ENCODE data around the gene IL17RB. TPM values are rescaled to one million over a fixed set of nuclear protein-coding genes. Genes with fewer than 3 reads are reported as not detected.

IL17RB gene
- total RNA-seq, 1 donor from 2014 or later: 0.54 TPM

- no peaks in the 10 kb centered on the region for H3K36me3 Mint-ChIP-seq (ENCODE audit: unreplicated experiment)
- TF ChIP-seq, protein P1, sequence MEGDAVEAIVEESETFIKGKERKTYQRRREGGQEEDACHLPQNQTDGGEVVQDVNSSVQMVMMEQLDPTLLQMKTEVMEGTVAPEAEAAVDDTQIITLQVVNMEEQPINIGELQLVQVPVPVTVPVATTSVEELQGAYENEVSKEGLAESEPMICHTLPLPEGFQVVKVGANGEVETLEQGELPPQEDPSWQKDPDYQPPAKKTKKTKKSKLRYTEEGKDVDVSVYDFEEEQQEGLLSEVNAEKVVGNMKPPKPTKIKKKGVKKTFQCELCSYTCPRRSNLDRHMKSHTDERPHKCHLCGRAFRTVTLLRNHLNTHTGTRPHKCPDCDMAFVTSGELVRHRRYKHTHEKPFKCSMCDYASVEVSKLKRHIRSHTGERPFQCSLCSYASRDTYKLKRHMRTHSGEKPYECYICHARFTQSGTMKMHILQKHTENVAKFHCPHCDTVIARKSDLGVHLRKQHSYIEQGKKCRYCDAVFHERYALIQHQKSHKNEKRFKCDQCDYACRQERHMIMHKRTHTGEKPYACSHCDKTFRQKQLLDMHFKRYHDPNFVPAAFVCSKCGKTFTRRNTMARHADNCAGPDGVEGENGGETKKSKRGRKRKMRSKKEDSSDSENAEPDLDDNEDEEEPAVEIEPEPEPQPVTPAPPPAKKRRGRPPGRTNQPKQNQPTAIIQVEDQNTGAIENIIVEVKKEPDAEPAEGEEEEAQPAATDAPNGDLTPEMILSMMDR (IDR thresholded peaks at IDR 0.05): no peak
- peaks cover 10% of the 10 kb centered on the region for H3K27me3 Mint-ChIP-seq (ENCODE audit: unreplicated experiment)
- no peaks in the 10 kb centered on the region for H3K4me1 Mint-ChIP-seq (ENCODE audit: unreplicated experiment)
- H3K27ac Mint-ChIP-seq (ENCODE audit: unreplicated experiment): no peak overlapping the region
- DNase-seq (ENCODE audit: extremely low spot score, unreplicated experiment): no peak
- H3K4me3 Mint-ChIP-seq (ENCODE audit: unreplicated experiment): no peak overlapping the region
- no peaks in the 10 kb centered on the region for H3K9me3 Mint-ChIP-seq (ENCODE audit: unreplicated experiment)
Measured at GRCh38 chr3:53823956-53824657, 22.3 kb upstream of the IL17RB start.

DNA sequence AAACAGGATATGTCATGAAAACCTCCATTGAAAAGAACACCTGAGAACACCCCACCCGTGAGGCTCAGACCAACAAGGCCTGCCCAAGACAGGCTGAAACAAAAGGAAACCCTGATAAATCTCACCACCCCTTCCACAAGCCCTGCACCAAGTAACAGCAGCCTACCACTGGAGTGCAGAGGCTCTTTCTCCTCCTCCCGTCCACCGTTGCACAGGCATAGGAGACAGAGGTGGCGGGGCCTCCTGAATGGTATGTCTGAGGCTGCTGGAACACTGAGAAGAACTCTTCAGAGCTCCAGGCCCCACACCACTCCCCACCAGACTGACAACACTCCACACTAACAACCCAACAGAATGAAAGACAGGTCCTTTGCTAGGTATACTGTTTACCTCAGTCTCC, 21.6 kb upstream of the IL17RB start:
- H3K27me3 Mint-ChIP-seq (ENCODE audit: unreplicated experiment): peaks cover 10% of the 10 kb centered on the region
- H3K4me1 Mint-ChIP-seq (ENCODE audit: unreplicated experiment): no peaks in the 10 kb centered on the region
- no peak overlapping the region for H3K27ac Mint-ChIP-seq (ENCODE audit: unreplicated experiment)
- TF ChIP-seq, protein P1 (IDR thresholded peaks at IDR 0.05): no peak
- no peaks in the 10 kb centered on the region for H3K9me3 Mint-ChIP-seq (ENCODE audit: unreplicated experiment)
- no peak overlapping the region for H3K4me3 Mint-ChIP-seq (ENCODE audit: unreplicated experiment)
- DNase-seq (ENCODE audit: extremely low spot score, unreplicated experiment): no peak
- H3K36me3 Mint-ChIP-seq (ENCODE audit: unreplicated experiment): no peaks in the 10 kb centered on the region

DNA sequence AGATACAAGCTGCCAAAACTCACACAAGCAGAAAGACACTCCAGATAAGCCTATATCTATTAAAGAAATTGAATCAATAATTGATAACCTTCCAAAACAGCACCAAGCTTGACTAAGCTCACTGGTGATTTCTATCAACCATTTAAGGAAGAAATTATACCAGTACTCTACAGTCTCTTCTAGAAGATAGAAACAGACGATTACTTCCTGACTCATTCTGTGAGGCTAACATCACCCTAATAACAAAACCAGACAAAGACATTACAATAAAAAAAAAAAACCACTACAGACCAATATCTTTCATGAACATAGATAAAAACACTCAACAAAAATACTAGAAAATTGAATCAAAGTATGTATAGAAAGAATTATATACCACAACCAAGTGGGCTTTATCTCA, 20.3 kb upstream of the IL17RB start:
- no peaks in the 10 kb centered on the region for H3K4me1 Mint-ChIP-seq (ENCODE audit: unreplicated experiment)
- H3K36me3 Mint-ChIP-seq (ENCODE audit: unreplicated experiment): no peaks in the 10 kb centered on the region
- no peaks in the 10 kb centered on the region for H3K9me3 Mint-ChIP-seq (ENCODE audit: unreplicated experiment)
- peaks cover 10% of the 10 kb centered on the region for H3K27me3 Mint-ChIP-seq (ENCODE audit: unreplicated experiment)
- TF ChIP-seq, protein P1 (IDR thresholded peaks at IDR 0.05): no peak
- H3K4me3 Mint-ChIP-seq (ENCODE audit: unreplicated experiment): no peak overlapping the region
- H3K27ac Mint-ChIP-seq (ENCODE audit: unreplicated experiment): no peak overlapping the region
- DNase-seq (ENCODE audit: extremely low spot score, unreplicated experiment): no peak

GRCh38 chr3:53828581-53828980, 17.8 kb upstream of the IL17RB start:
- H3K36me3 Mint-ChIP-seq (ENCODE audit: unreplicated experiment): no peaks in the 10 kb centered on the region
- H3K9me3 Mint-ChIP-seq (ENCODE audit: unreplicated experiment): no peaks in the 10 kb centered on the region
- TF ChIP-seq, protein P1 (IDR thresholded peaks at IDR 0.05): no peak
- no peak overlapping the region for H3K4me3 Mint-ChIP-seq (ENCODE audit: unreplicated experiment)
- no peak for DNase-seq (ENCODE audit: extremely low spot score, unreplicated experiment)
- peaks cover 10% of the 10 kb centered on the region for H3K27me3 Mint-ChIP-seq (ENCODE audit: unreplicated experiment)
- H3K27ac Mint-ChIP-seq (ENCODE audit: unreplicated experiment): no peak overlapping the region
- H3K4me1 Mint-ChIP-seq (ENCODE audit: unreplicated experiment): no peaks in the 10 kb centered on the region

GRCh38 chr3:53829605-53830004, 16.8 kb upstream of the IL17RB start:
- no peak for DNase-seq (ENCODE audit: extremely low spot score, unreplicated experiment)
- H3K36me3 Mint-ChIP-seq (ENCODE audit: unreplicated experiment): no peaks in the 10 kb centered on the region
- peaks cover 10% of the 10 kb centered on the region for H3K27me3 Mint-ChIP-seq (ENCODE audit: unreplicated experiment)
- H3K4me1 Mint-ChIP-seq (ENCODE audit: unreplicated experiment): no peaks in the 10 kb centered on the region
- H3K4me3 Mint-ChIP-seq (ENCODE audit: unreplicated experiment): no peak overlapping the region
- H3K27ac Mint-ChIP-seq (ENCODE audit: unreplicated experiment): no peak overlapping the region
- TF ChIP-seq, protein P1 (IDR thresholded peaks at IDR 0.05): no peak
- no peaks in the 10 kb centered on the region for H3K9me3 Mint-ChIP-seq (ENCODE audit: unreplicated experiment)
